Upper lobe of left lung (tissue), 6 donors: Measurements from ENCODE around the gene DNAJC30. TPM values are rescaled to one million over a fixed set of nuclear protein-coding genes. Genes with fewer than 3 reads are reported as not detected.

Source experiments
- ATAC-seq, 2 donors: fragments of 200-7000 bp; cut with Tn5 transposase; one replicate each; pipeline ENCODE4 v1.9.1; 2022; ENCODE audit warnings: mild to moderate bottlenecking in 2 of 2, moderate library complexity in 2 of 2; ENCODE audit not compliant: low FRiP score in 2 of 2
- DNase-seq, 2 donors: peaks; one replicate each; pipeline ENCODE4 v3.0.0-alpha.2; 2019 to 2020
- H3K27ac ChIP-seq, 4 donors: fragments of 200-600 bp; sonication (generic); one replicate each; pipeline ENCODE4 v1.5.1; 2016 to 2019
- H3K27me3 ChIP-seq, 4 donors: fragments of 200-600 bp; sonication (generic); one replicate each; pipeline ENCODE4 v1.5.1; 2017 to 2019
- H3K36me3 ChIP-seq, 4 donors: fragments of 200-600 bp; sonication (generic); one replicate each; pipeline ENCODE4 v1.5.1; 2016 to 2019
- H3K4me1 ChIP-seq, 4 donors: fragments of 200-600 bp; sonication (generic); one replicate each; pipeline ENCODE4 v1.5.1; 2018 to 2019
- H3K4me3 ChIP-seq, 4 donors: fragments of 200-600 bp; sonication (generic); one replicate each; pipeline ENCODE4 v1.5.1; 2017 to 2019; ENCODE audit warnings: mild to moderate bottlenecking in 2 of 4, moderate library complexity in 1 of 4
- H3K9me3 ChIP-seq, 4 donors: fragments of 200-600 bp; sonication (generic); one replicate each; pipeline ENCODE4 v1.5.1; 2018 to 2019
- CTCF ChIP-seq, 6 experiments: fragments of 450-650 bp in 4 of 6; fragments of 200-600 bp in 2 of 6; sonication (generic) in 2 of 6; IDR thresholded peaks; one replicate each; pipeline ENCODE4 v1.5.1; 2016 to 2019; ENCODE audit warnings: antibody characterized with exemption in 6 of 6
- EP300 ChIP-seq, 4 donors: sonication (generic); formaldehyde crosslinking; IDR thresholded peaks; one replicate each; pipeline ENCODE4 v1.5.1; 2017; ENCODE audit warnings: antibody characterized with exemption in 4 of 4, control low read depth in 2 of 4
- POLR2A ChIP-seq, 4 donors: fragments of 450-650 bp; IDR thresholded peaks; one replicate each; pipeline ENCODE4 v1.5.1; 2016 to 2017; ENCODE audit warnings: antibody characterized with exemption in 4 of 4, mild to moderate bottlenecking in 2 of 4
- POLR2AphosphoS5 ChIP-seq, 2 donors: sonication (generic); formaldehyde crosslinking; IDR thresholded peaks; one replicate each; pipeline ENCODE4 v1.5.1; 2017; ENCODE audit warnings: antibody characterized with exemption in 2 of 2
- WGBS, 2 donors: methylation state at CpG; one replicate each; pipeline ENCODE4 v1.1.5; 2017 to 2018; 5-methylcytosine and 5-hydroxymethylcytosine counted together
- total RNA-seq, 6 donors: library from RNA; depleted of rRNA in 4 of 6; stranded (reverse); fragments of >200 nt in 4 of 6; gene quantifications; one replicate each; pipeline versions ENCODE4 v1.1.0 to v1.2.1, GENCODE V29; 2016 to 2021
- donor health status: DM: no; HTN: no; CAD: no; lungs with moderate emphysema.
- donor health status: DM: no; HTN: yes; CAD: no; lungs with severe emphysema.

The DNAJC30 gene
- total RNA-seq, 6 donors from 2014 or later: 6.9 to 13.1 (median 10.3) TPM

DNA sequence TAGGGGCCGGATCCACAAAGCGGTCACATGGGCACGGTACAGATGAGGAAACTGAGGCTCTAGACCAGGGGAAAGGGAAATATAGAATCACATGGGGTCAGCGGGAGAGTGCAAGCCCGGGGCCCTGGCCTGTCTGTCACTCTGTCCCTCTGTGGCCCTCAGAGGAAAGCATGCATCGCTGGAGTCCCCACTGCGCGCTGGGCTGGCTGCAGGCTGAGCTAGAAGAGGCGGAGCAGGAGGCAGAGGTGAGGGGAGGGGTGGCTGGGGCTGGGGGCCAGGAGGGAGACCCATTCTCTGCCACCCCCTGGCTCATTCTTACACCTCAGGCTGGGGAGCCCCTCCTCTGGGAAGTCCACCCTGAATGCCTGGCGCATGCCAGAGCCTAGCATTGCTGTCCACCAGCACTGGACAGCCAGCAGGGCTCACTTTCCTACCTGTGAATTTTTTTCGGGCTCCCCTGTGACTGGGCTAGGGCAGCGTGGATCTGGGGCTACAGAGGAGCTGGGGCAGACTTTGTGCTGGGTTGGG lies 13.3 kb downstream of the DNAJC30 start:
- DNase-seq (no peak), ATAC-seq (no peak)
- Histone ChIP-seq H3K27me3 (no peaks in the 10 kb centered on the region), H3K9me3 (no peaks in the 10 kb centered on the region), H3K27ac (no peak overlapping the region), H3K36me3 (no peaks in the 10 kb centered on the region), H3K4me1 (peaks cover 4 to 22% (median 14%) of the 10 kb centered on the region in 4 donors), H3K4me3 (no peak overlapping the region)
- TF ChIP-seq EP300 (IDR thresholded peaks at IDR 0.05) (no peak), POLR2AphosphoS5 (IDR thresholded peaks at IDR 0.05) (no peak), POLR2A (IDR thresholded peaks at IDR 0.05) (no peak), CTCF (IDR thresholded peaks at IDR 0.05) (no peak)
- 78% methylated on average over 11 to 12 of the region's 12 CpGs for WGBS, 2 donors

GRCh38 chr7:73669288-73669701 lies 14.0 kb downstream of the DNAJC30 start:
- ATAC-seq: no peak
- Histone ChIP-seq H3K4me3 (no peak overlapping the region), H3K4me1 (peaks cover 4 to 22% (median 14%) of the 10 kb centered on the region in 4 donors), H3K36me3 (no peaks in the 10 kb centered on the region), H3K27ac (no peak overlapping the region), H3K9me3 (no peaks in the 10 kb centered on the region), H3K27me3 (no peaks in the 10 kb centered on the region)
- peak in 1 of 2 donors; percentile 64 for DNase-seq
- 71 to 74% methylated on average over 11 to 18 of the region's 19 CpGs for WGBS, 2 donors
- TF ChIP-seq EP300 (IDR thresholded peaks at IDR 0.05): no peak
- TF ChIP-seq POLR2A (IDR thresholded peaks at IDR 0.05): no peak
- TF ChIP-seq CTCF (IDR thresholded peaks at IDR 0.05): no peak
- no peak for TF ChIP-seq POLR2AphosphoS5 (IDR thresholded peaks at IDR 0.05)

GRCh38 chr7:73668886-73669230 lies 14.4 kb downstream of the DNAJC30 start:
- H3K4me3 ChIP-seq: peak overlapping the region in 3 of 4 donors; percentile 67 to 72 (median 72)
- no peaks in the 10 kb centered on the region for H3K27me3 ChIP-seq
- no peaks in the 10 kb centered on the region for H3K9me3 ChIP-seq
- 32 to 37% methylated on average over 5 of the region's 5 CpGs for WGBS, 2 donors
- H3K4me1 ChIP-seq: peaks cover 4 to 22% (median 14%) of the 10 kb centered on the region in 4 donors
- H3K36me3 ChIP-seq: no peaks in the 10 kb centered on the region
- H3K27ac ChIP-seq: no peak overlapping the region
- no peak for DNase-seq
- ATAC-seq: no peak
- TF ChIP-seq POLR2AphosphoS5 (IDR thresholded peaks at IDR 0.05): no peak
- no peak for TF ChIP-seq POLR2A (IDR thresholded peaks at IDR 0.05)
- no peak for TF ChIP-seq CTCF (IDR thresholded peaks at IDR 0.05)
- no peak for TF ChIP-seq EP300 (IDR thresholded peaks at IDR 0.05)

DNA sequence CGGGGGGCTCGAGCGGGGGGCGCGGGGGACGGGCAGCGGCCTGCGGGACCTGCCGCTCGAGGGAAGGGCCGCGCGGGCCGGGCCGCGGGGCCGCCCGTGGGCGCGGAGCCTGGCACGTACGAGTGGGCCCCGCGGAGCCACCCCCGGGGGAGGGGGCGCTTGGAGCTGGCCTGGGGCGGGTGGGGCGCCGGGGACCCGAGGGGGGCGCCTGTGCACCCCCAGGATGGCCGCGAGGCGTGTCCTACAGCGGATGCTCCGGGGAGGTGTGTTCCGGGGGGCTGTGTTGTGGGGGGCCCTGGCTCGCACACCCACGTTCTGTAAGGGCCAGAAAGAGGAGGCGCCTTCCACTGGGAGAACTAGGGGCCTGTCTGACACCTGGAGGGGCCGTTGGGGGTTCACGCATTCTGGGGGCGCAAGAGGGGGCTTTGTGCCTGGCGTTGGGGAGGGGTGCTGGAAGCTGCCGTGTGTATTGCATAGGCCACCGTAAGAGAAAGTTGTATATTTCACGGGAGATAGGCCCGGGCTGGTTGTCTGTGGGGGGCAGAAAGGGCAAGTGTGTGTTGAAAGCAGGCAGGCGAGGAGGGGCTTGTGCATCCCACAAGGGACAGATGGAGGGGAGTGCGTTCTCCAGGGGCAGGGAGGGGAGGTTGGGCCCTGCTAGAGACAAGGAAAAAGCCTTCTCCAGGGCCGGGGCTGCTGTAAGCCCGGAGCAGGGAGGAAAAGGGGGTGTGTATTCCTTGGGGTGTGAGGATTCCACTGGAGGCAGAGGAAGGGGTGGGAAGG lies 15.0 kb downstream of the DNAJC30 start:
- peaks cover 4 to 22% (median 14%) of the 10 kb centered on the region in 4 donors for H3K4me1 ChIP-seq
- H3K36me3 ChIP-seq: no peaks in the 10 kb centered on the region
- H3K9me3 ChIP-seq: no peaks in the 10 kb centered on the region
- TF ChIP-seq EP300 (IDR thresholded peaks at IDR 0.05): no peak
- TF ChIP-seq CTCF (IDR thresholded peaks at IDR 0.05): no peak
- H3K27me3 ChIP-seq: no peaks in the 10 kb centered on the region
- 4 to 5% methylated on average over 9 to 29 of the region's 52 CpGs for WGBS, 2 donors
- ATAC-seq: no peak
- peak overlapping the region; percentile 47 to 72 (median 70) for H3K4me3 ChIP-seq
- no peak for DNase-seq
- H3K27ac ChIP-seq: peak overlapping the region in 1 of 4 donors; percentile 55
